Measurements from ENCODE around the gene APCDD1L.

- TF ChIP-seq POLR2A (IDR thresholded peaks at IDR 0.05; ENCODE audit: low read depth, low read length) (no peak), TAF1 (IDR thresholded peaks at IDR 0.05; ENCODE audit: low read depth, low read length) (no peak), POLR2AphosphoS5 (IDR thresholded peaks at IDR 0.05; ENCODE audit: low read depth, low read length) (no peak), SPI1 (IDR thresholded peaks at IDR 0.05; ENCODE audit: low read depth, low read length) (no peak), PAX5 (IDR thresholded peaks at IDR 0.05; ENCODE audit: insufficient read depth, low read length, severe bottlenecking) (no peak), POU2F2 (IDR thresholded peaks at IDR 0.05; ENCODE audit: low read depth, low read length) (no peak)
These were observed 76.0 kb downstream of the APCDD1L start for GRCh38 chr20:58438970-58439808.

Measured in GM12891 (cell line).